MG63 (cell line): ENCODE data around the gene RNF112. TPM values are rescaled to one million over a fixed set of nuclear protein-coding genes. Genes with fewer than 3 reads are reported as not detected.

Source experiments
- DNase-seq: peaks from one replicate; pipeline ENCODE4 v3.0.0-alpha.2; 2020
- H3K27me3 ChIP-seq: fragments of 250-450 bp; sonication (Bioruptor Pico); 2 replicates; pipeline ENCODE4 v1.5.1; 2020; ENCODE audit warnings: mild to moderate bottlenecking, moderate library complexity
- H3K36me3 ChIP-seq: fragments of 250-450 bp; sonication (Bioruptor Pico); 2 replicates; pipeline ENCODE4 v1.5.1; 2020; ENCODE audit warnings: mild to moderate bottlenecking, moderate library complexity
- H3K4me3 ChIP-seq: fragments of 250-450 bp; sonication (Bioruptor Pico); 2 replicates; pipeline ENCODE4 v1.5.1; 2020; ENCODE audit warnings: mild to moderate bottlenecking, moderate library complexity
- H3K9me3 ChIP-seq: fragments of 250-450 bp; sonication (Bioruptor Pico); 2 replicates; pipeline ENCODE4 v1.5.1; 2020; ENCODE audit warnings: mild to moderate bottlenecking, moderate library complexity
- total RNA-seq: library from RNA; depleted of rRNA; stranded (reverse); fragments of >200 nt; shearing (Covaris generic); gene quantifications from 2 replicates; pipeline ENCODE4 v1.2.3, GENCODE V29; 2014; ENCODE audit warnings: low replicate concordance

RNF112 gene
- total RNA-seq, 1 experiment from 2014 or later: not detected

DNA sequence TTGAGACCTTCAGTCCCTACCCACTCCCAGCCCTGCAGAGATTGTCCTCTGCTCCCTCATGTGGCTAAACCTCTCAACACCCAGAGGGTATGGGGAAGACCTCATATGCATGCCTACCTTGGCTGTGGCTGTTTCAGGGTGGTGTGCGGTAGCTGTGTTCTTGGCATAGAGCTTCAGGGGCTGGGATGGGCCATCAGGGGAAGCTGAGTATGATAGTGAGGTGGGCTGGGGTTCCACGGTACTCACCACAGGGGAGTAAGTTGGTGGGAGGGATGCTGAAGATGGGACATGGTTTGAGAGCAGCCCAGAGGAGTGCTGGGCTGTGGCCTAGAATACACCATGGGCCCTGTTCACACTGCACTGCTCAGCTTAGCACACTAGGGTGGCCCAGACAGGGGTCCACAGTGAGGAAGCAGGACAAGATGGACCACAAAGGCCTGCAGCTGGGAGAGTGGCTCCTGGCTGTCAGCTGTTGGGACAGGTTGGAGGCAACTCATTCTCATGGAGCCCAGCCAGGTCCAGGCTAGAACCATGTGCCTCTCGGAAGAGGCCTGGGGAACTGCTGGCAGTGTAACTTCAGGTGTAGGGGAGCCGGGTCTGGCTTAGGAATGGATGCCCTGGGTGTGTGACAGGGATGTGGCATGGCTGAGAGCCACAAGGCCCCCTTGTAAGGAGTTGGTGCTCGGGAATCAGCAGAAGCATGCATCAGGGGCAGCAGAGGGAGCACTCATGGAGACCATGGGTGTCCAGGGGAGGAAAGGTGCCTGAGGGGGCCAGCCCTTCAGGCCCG is 27.2 kb upstream of the RNF112 start:
- Histone ChIP-seq H3K9me3 (no peaks in the 10 kb centered on the region), H3K4me3 (no peak overlapping the region), H3K36me3 (peaks cover 20% of the 10 kb centered on the region), H3K27me3 (no peaks in the 10 kb centered on the region)
- peak; percentile 40 for DNase-seq

DNA sequence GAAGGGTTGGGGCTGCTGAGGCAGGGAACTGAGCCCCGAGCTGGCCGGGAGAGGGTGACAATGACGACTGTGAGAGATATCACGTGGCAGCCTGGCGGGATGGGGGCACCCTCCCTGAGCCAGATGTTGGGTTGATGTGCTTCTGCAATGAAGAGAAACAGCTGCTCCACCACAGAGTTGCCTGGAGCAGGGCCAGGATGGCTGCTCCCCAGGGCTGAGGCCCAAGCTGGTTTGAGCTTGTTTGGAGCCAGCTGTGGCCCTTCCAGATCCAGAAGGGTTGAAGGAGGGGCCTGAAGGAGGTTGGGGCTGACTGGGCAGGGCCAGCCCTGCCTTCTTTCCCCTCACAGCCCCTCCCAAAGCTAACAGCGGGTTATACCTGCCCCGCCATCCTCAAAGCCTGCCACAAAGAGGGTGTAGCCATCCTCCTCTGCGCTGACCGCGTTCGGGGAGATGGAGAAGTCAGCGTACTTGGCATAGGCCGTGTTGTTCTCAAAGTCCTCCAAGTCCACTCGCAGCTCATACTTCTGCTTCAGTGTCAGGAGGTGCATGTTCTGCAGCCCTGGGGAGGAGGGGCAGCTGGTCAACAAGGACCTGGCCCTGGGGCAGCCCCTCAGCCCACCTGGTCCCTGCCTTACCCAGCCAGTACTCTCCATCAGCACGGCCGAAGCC is 26.2 kb upstream of the RNF112 start:
- peak; percentile 81 for DNase-seq
- Histone ChIP-seq H3K27me3 (no peaks in the 10 kb centered on the region), H3K9me3 (no peaks in the 10 kb centered on the region), H3K36me3 (peaks cover 12% of the 10 kb centered on the region), H3K4me3 (no peak overlapping the region)

DNA sequence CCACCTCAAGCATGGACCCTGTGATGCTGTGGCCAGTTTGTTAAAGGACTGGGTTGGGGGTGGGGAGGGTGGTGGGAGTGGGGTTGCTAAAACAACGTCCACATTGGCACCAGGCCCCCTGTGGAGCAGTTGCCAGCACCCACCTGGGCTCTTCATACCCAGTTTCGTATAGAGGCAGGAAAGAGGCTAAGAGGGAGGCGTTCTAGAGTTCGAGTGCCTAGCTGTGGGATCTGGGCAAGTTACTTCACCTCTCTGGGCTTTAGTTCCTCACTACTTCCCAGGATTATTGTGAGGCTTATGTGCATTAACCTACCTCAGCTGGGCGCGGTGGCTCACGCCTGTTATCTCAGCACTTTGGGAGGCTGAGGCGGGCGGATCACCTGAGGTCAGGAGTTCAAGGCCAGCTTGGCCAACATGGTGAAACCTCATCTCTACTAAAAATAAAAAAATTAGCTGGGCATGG is 25.5 kb upstream of the RNF112 start:
- Histone ChIP-seq H3K36me3 (peaks cover 6% of the 10 kb centered on the region), H3K27me3 (no peaks in the 10 kb centered on the region), H3K4me3 (no peak overlapping the region), H3K9me3 (no peaks in the 10 kb centered on the region)
- no peak for DNase-seq

- H3K36me3 ChIP-seq: peaks cover 1% of the 10 kb centered on the region
- H3K9me3 ChIP-seq: no peaks in the 10 kb centered on the region
- no peaks in the 10 kb centered on the region for H3K27me3 ChIP-seq
- no peak overlapping the region for H3K4me3 ChIP-seq
- peak; percentile 69 for DNase-seq
Observed at GRCh38 chr17:19386051-19386929, 24.7 kb upstream of the RNF112 start.

DNA sequence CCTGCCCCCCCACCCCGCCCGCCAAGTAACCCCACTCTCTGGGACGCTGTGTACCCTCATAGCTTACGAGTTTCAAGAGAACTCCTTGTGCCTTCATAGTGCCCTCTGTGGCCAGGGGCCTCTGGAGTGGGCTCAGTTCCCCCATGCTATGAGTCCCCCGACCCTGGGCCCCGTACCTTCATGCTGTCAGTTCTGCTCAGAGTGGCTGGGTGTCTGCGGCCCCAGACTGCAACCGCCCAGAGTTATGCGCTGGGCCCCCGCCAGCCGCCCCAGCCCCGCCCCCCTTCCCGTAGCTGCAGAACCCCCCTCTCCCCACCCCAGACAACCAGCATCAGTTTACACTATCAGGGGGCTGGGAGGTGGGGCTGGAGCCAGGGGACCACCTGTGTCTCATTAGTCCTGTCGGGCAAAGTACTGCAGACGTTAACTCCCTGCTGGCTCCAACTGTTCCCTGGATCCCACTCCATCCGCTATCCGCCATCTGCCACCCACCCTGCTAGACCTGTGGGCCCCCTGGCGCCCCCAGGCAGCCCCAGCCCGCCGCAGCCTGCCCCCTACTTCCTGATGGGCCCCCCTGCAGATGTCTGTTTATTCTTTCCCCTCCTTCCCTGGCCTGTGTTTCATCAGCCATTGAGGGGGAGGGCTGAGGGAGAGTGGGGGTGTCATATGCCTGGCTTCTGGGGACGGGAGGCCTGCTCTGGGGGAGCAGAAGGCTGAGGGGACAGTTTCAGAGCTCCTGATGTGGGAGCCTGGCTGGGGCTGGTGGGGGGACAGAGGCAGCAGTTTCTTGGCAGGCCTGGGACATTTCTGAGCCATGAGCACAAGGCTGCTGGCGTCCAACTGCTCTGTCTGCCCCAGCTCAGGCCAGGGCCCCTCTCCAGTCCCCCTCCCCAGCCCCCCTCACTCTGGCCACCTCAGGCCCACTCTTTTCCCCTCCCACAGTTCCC is 23.8 kb upstream of the RNF112 start, which contains the start of gene MFAP4:
Gene MFAP4, minus strand, starts transcription at position 217 of the 947 bp plus-strand sequence. Its CDS starts 35 bp downstream, at position 182.
- DNase-seq: peak; percentile 78
- no peaks in the 10 kb centered on the region for H3K9me3 ChIP-seq
- no peak within 1 kb of the TSS for H3K4me3 ChIP-seq
- H3K27me3 ChIP-seq: no peaks in the 10 kb centered on the region
- H3K36me3 ChIP-seq: no peaks in the 10 kb centered on the region; the same call in none of the 2 replicates

GRCh38 chr17:19387921-19388521 is 23.0 kb upstream of the RNF112 start:
- Histone ChIP-seq H3K4me3 (no peak overlapping the region), H3K27me3 (no peaks in the 10 kb centered on the region), H3K9me3 (no peaks in the 10 kb centered on the region), H3K36me3 (no peaks in the 10 kb centered on the region; the same call in none of the 2 replicates)
- DNase-seq: peak; percentile 59

GRCh38 chr17:19388791-19389785 is 21.9 kb upstream of the RNF112 start:
- DNase-seq: peak; percentile 41
- no peaks in the 10 kb centered on the region; the same call in none of the 2 replicates for H3K36me3 ChIP-seq
- H3K4me3 ChIP-seq: no peak overlapping the region
- no peaks in the 10 kb centered on the region for H3K27me3 ChIP-seq
- no peaks in the 10 kb centered on the region for H3K9me3 ChIP-seq

- no peaks in the 10 kb centered on the region for H3K27me3 ChIP-seq
- no peak for DNase-seq
- no peaks in the 10 kb centered on the region for H3K9me3 ChIP-seq
- H3K36me3 ChIP-seq: no peaks in the 10 kb centered on the region; the same call in 1 of the 2 replicates
- H3K4me3 ChIP-seq: no peak overlapping the region
Observed at GRCh38 chr17:19390951-19391350, 20.1 kb upstream of the RNF112 start.

GRCh38 chr17:19391432-19391831 is 19.6 kb upstream of the RNF112 start:
- Histone ChIP-seq H3K9me3 (no peaks in the 10 kb centered on the region), H3K4me3 (no peak overlapping the region), H3K36me3 (no peaks in the 10 kb centered on the region), H3K27me3 (no peaks in the 10 kb centered on the region)
- DNase-seq: no peak

DNA sequence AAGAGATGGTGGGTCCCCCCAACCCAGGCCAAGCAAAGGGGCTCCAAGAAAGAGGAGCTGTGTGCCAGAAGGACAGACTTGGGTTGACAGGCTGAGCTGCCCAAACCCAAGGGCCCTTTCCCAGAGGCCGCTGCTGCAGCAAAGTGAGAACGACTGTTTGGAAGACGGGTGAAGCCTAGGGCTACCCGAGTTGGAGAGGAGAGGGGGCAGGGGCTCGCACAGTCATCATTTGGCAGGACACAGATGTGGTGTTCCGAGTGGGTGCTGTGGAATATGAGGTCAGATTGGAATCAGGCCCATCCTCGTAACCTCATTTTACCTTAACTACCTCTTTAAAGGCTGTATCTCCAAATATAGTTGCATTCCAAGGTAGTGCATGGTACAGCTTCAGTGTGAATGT is 18.7 kb upstream of the RNF112 start:
- H3K4me3 ChIP-seq: no peak overlapping the region
- no peaks in the 10 kb centered on the region for H3K36me3 ChIP-seq
- H3K27me3 ChIP-seq: no peaks in the 10 kb centered on the region
- H3K9me3 ChIP-seq: no peaks in the 10 kb centered on the region
- no peak for DNase-seq

DNA sequence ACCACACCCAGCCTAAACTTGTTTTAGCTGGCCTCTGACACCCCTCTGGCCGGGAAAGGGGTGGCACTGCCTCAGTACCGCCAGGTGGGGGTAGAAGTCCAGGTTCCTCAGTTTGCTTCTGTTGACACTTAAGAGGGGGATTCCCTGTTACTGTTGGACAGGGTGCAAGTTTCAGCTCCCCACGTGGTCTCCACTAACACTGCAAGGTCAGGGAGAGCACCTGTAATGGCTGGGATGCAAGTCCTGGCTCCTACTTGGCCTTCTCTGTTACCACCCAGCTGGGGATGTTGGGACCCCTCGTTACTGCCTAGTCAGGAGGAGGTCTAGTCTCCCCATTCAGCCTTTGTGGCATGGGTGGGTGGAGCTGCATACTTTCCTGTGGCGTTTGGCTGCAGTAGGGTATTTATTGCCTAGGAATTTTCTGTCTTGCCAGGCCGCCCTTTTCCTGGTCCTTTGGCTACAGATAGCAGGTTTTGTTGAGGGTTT is 13.4 kb upstream of the RNF112 start:
- Histone ChIP-seq H3K9me3 (no peaks in the 10 kb centered on the region), H3K36me3 (no peaks in the 10 kb centered on the region), H3K27me3 (no peaks in the 10 kb centered on the region), H3K4me3 (no peak overlapping the region)
- DNase-seq: no peak

DNA sequence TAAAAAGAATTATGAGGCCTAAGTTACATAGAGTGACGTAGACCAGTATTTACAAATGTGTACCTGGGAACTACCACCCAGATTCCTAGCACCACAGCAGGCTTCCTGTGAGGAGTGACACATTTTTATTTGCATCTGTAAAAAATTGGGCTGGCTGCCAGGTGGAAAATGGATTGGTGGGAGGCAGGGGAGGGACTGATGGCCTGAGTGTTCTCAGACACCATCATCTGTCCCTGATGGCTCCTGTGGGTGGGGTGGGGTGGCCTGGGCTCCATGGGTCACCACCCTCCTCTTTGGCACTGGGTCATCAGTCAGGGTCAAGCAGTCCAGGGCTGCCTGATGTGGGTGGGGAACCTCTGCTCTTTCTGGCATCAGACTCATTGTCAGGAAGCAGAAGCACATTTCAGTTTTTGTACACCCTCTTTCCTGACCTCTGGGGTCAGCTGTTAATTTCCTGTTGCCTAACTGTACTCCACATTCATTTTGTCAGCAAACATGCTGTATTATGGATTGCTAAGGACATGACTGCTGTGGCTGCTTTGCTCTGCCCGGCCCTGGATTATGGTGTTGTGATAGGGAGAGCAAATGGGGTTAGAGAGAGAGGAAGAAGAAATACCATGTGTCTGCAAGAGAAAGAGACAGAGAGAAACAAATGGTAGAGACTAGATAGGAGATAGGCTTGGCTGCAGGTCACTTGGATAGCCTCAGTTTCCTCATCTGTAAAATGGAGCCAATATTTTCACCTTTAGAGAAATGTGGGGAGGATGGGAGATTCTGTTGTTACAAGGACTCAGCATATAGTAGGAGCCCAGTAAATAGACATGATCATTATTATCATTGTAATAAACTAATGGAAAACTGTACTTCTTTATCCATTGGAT is 12.5 kb upstream of the RNF112 start:
- H3K9me3 ChIP-seq: no peaks in the 10 kb centered on the region
- H3K36me3 ChIP-seq: no peaks in the 10 kb centered on the region
- no peak for DNase-seq
- no peaks in the 10 kb centered on the region for H3K27me3 ChIP-seq
- H3K4me3 ChIP-seq: no peak overlapping the region

GRCh38 chr17:19399750-19400450 is 11.1 kb upstream of the RNF112 start:
- no peaks in the 10 kb centered on the region for H3K9me3 ChIP-seq
- no peak overlapping the region for H3K4me3 ChIP-seq

More at GRCh38 chr17:19399750-19400450, 11.1 kb upstream of the RNF112 start:
- no peak for DNase-seq
- H3K27me3 ChIP-seq: no peaks in the 10 kb centered on the region
- no peaks in the 10 kb centered on the region for H3K36me3 ChIP-seq
